Neural cell (in vitro differentiated cells): ENCODE data around the gene ESYT3. TPM values are rescaled to one million over a fixed set of nuclear protein-coding genes. Genes with fewer than 3 reads are reported as not detected.

Experiments
- H2AFZ ChIP-seq: fragments of 200-600, 300-800 bp; sonication (generic), shearing (Covaris generic); 2 replicates; pipeline ENCODE4 v1.6.0; 2014; ENCODE audit warnings: low read depth, mild to moderate bottlenecking, antibody characterized with exemption, low read length, moderate library complexity
- H3F3A ChIP-seq: fragments of 200-600 bp; shearing (Covaris generic); 2 replicates; pipeline ENCODE4 v1.6.1; 2016; ENCODE audit warnings: mild to moderate bottlenecking, moderate library complexity, mixed read lengths, antibody characterized with exemption, low read length; ENCODE audit not compliant: insufficient read depth, poor library complexity, severe bottlenecking
- H3K27ac ChIP-seq: fragments of 200-600, 300-800 bp; sonication (generic), shearing (Covaris generic); 2 replicates; pipeline ENCODE4 v1.5.1; 2014; ENCODE audit warnings: mild to moderate bottlenecking, low read length, moderate library complexity
- H3K27me3 ChIP-seq: fragments of 300-800, 200-600 bp; sonication (generic), shearing (Covaris generic); 2 replicates; pipeline ENCODE4 v1.6.0; 2014; ENCODE audit warnings: mild to moderate bottlenecking, low read depth, low read length, moderate library complexity; ENCODE audit not compliant: insufficient read depth
- H3K36me3 ChIP-seq: fragments of 300-800, 200-600 bp; sonication (generic), shearing (Covaris generic); 2 replicates; pipeline ENCODE4 v1.5.1; 2014; ENCODE audit warnings: mild to moderate bottlenecking, antibody characterized with exemption, low read length, moderate library complexity; ENCODE audit not compliant: insufficient read depth
- H3K4me2 ChIP-seq: fragments of 300-800, 200-600 bp; sonication (generic), shearing (Covaris generic); 2 replicates; pipeline ENCODE4 v1.6.0; 2014; ENCODE audit warnings: mild to moderate bottlenecking, low read length
- H3K4me3 ChIP-seq: fragments of 300-800, 200-600 bp; sonication (generic), shearing (Covaris generic); 2 replicates; pipeline ENCODE4 v1.5.1; 2014; ENCODE audit warnings: mild to moderate bottlenecking, low read length, moderate library complexity
- H3K79me2 ChIP-seq: fragments of 200-600 bp; shearing (Covaris generic); replicated peaks from 2 replicates; pipeline ENCODE4 v1.6.0; 2014; ENCODE audit warnings: mild to moderate bottlenecking, low read length, moderate library complexity; ENCODE audit not compliant: insufficient read depth
- H3K9ac ChIP-seq: fragments of 300-800, 200-600 bp; sonication (generic), shearing (Covaris generic); 2 replicates; pipeline ENCODE4 v1.6.1; 2016; ENCODE audit warnings: mild to moderate bottlenecking, low read length, mixed read lengths
- H3K9me2 ChIP-seq: fragments of 200-600 bp; shearing (Covaris generic); 2 replicates; pipeline ENCODE4 v1.6.1; 2016; ENCODE audit warnings: mild to moderate bottlenecking, low read length, mixed read lengths; ENCODE audit not compliant: insufficient read depth
- H3K9me3 ChIP-seq: fragments of 200-600, 300-800 bp; sonication (generic), shearing (Covaris generic); 2 replicates; pipeline ENCODE4 v1.6.1; 2016; ENCODE audit warnings: mild to moderate bottlenecking, mixed run types, low read length, moderate library complexity, mixed read lengths
- H4K20me1 ChIP-seq: fragments of 200-600 bp; shearing (Covaris generic); 2 replicates; pipeline ENCODE4 v1.6.1; 2016; ENCODE audit warnings: mild to moderate bottlenecking, mixed run types; ENCODE audit not compliant: insufficient read depth
- EP300 ChIP-seq: fragments of 450-650 bp; conservative IDR thresholded peaks from 2 replicates; pipeline ENCODE4 v1.6.1; 2014; ENCODE audit warnings: antibody characterized with exemption, mild to moderate bottlenecking, moderate library complexity; ENCODE audit not compliant: poor library complexity, severe bottlenecking
- EZH2 ChIP-seq: fragments of 200-600, 300-800 bp; shearing (Covaris generic), sonication (generic); IDR thresholded peaks from 2 replicates; pipeline ENCODE4 v1.6.1; 2014; ENCODE audit warnings: antibody characterized with exemption, low read length, borderline replicate concordance, mild to moderate bottlenecking; ENCODE audit not compliant: insufficient read depth, poor library complexity, severe bottlenecking
- MXI1 ChIP-seq: fragments of 450-650 bp; conservative IDR thresholded peaks from 2 replicates; pipeline ENCODE4 v1.6.1; 2014; ENCODE audit warnings: antibody characterized with exemption, mild to moderate bottlenecking; ENCODE audit not compliant: poor library complexity, severe bottlenecking
- POLR2AphosphoS5 ChIP-seq: IDR thresholded peaks from 2 replicates; pipeline ENCODE4 v1.6.1; 2012
- RAD21 ChIP-seq: fragments of 450-650 bp; conservative IDR thresholded peaks from 2 replicates; pipeline ENCODE4 v1.6.1; 2014; ENCODE audit warnings: antibody characterized with exemption, mild to moderate bottlenecking, moderate library complexity
- REST ChIP-seq: IDR thresholded peaks from 2 replicates; pipeline ENCODE4 v1.6.1; 2012; ENCODE audit warnings: borderline replicate concordance
- SMC3 ChIP-seq: fragments of 450-650 bp; conservative IDR thresholded peaks from 2 replicates; pipeline ENCODE4 v1.6.1; 2014; ENCODE audit warnings: antibody characterized with exemption, mild to moderate bottlenecking, moderate library complexity; ENCODE audit not compliant: poor library complexity
- TAF1 ChIP-seq: IDR thresholded peaks from 2 replicates; pipeline ENCODE4 v1.6.1; 2012; ENCODE audit warnings: low read depth
- polyA plus RNA-seq: library from polyadenylated mRNA; depleted of rRNA; stranded (reverse); fragments of >200 nt; gene quantifications from 2 replicates; pipeline ENCODE4 v1.2.3, GENCODE V29; 2014
- TF ChIP-seq, protein P1 (sequence below): fragments of 450-650 bp; IDR thresholded peaks from 2 replicates; pipeline ENCODE4 v1.5.1; 2014; ENCODE audit warnings: antibody characterized with exemption, mild to moderate bottlenecking, moderate library complexity; ENCODE audit not compliant: poor library complexity, severe bottlenecking

Gene ESYT3
- polyA plus RNA-seq, 1 donor from 2014 or later, result 0.33 TPM

- Histone ChIP-seq H3K27me3 (no peaks in the 10 kb centered on the region), H2AFZ (no peak overlapping the region), H3F3A (no peaks in the 10 kb centered on the region), H3K9me3 (peaks cover 6% of the 10 kb centered on the region), H3K27ac (no peak overlapping the region), H3K9ac (no peak overlapping the region), H4K20me1 (no peaks in the 10 kb centered on the region), H3K4me3 (no peak overlapping the region), H3K4me2 (no peak overlapping the region), H3K79me2 (no peaks in the 10 kb centered on the region), H3K36me3 (no peaks in the 10 kb centered on the region), H3K9me2 (no peaks in the 10 kb centered on the region)
- TF ChIP-seq RAD21 (no peak), POLR2AphosphoS5 (no peak), EP300 (no peak), SMC3 (no peak), EZH2 (no peak), REST (no peak), TAF1 (no peak), MXI1 (no peak)
- TF ChIP-seq, protein P1, sequence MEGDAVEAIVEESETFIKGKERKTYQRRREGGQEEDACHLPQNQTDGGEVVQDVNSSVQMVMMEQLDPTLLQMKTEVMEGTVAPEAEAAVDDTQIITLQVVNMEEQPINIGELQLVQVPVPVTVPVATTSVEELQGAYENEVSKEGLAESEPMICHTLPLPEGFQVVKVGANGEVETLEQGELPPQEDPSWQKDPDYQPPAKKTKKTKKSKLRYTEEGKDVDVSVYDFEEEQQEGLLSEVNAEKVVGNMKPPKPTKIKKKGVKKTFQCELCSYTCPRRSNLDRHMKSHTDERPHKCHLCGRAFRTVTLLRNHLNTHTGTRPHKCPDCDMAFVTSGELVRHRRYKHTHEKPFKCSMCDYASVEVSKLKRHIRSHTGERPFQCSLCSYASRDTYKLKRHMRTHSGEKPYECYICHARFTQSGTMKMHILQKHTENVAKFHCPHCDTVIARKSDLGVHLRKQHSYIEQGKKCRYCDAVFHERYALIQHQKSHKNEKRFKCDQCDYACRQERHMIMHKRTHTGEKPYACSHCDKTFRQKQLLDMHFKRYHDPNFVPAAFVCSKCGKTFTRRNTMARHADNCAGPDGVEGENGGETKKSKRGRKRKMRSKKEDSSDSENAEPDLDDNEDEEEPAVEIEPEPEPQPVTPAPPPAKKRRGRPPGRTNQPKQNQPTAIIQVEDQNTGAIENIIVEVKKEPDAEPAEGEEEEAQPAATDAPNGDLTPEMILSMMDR, result no peak
Measured at GRCh38 chr3:138491971-138492370, 57.6 kb downstream of the ESYT3 start.

DNA sequence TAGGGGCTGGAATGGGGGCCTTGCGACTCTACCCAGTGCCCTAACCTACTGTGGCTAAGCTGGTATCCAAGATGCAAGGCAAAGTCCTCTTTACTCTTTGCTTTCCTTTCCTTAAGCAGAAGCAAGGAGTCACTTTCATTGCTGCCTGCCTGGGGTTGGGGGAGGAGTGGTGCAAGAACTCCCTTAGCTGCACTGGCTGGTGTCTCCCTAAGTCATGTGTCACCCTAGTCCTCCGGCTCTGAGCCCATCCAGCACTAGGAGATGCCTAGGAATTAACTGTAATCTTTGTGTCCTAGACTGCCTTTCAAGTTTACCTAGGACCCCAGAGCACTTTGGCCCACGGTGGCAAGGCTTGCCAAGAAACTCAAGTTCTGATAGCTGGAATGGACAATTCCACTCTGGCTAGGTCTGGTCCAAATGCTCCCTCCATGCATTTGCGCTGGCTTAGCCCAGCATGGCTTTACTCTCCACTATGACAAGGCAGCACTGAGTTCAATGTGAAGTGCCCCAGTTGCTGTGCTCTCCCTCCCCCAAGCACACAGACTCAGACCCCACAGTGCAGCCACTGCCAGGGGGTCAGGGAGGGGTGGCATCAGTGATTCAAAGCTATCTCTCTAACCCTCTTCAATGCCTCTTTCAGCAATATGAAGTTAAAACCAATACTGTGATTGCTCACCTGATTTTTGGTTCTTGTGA lies 58.7 kb downstream of the ESYT3 start:
- peaks cover 3% of the 10 kb centered on the region for H3K9me3 ChIP-seq
- no peak overlapping the region for H3K4me2 ChIP-seq
- no peak overlapping the region for H3K9ac ChIP-seq
- no peak overlapping the region for H2AFZ ChIP-seq
- H3F3A ChIP-seq, result no peaks in the 10 kb centered on the region
- no peak overlapping the region for H3K27ac ChIP-seq
- no peaks in the 10 kb centered on the region for H4K20me1 ChIP-seq
- H3K4me3 ChIP-seq, result no peak overlapping the region
- no peaks in the 10 kb centered on the region for H3K27me3 ChIP-seq
- no peaks in the 10 kb centered on the region for H3K79me2 ChIP-seq
- no peak for TF ChIP-seq MXI1
- TF ChIP-seq REST, result no peak
- no peak for TF ChIP-seq TAF1
- TF ChIP-seq RAD21, result no peak
- TF ChIP-seq, protein P1, result no peak
- TF ChIP-seq POLR2AphosphoS5, result no peak
- H3K36me3 ChIP-seq, result no peaks in the 10 kb centered on the region
- H3K9me2 ChIP-seq, result no peaks in the 10 kb centered on the region
